Activated CD4-positive, alpha-beta memory T cell treated with anti-CD3 and anti-CD28 coated beads, Interleukin-2, amount 10 ng/mL, durations not matched to agents 7 days and 5 days (primary cell): Measurements from ENCODE around the gene CEBPB. TPM values are rescaled to one million over a fixed set of nuclear protein-coding genes. Genes with fewer than 3 reads are reported as not detected.

Source experiments
- CTCF ChIA-PET: fragments of 350-600 bp; sonication (Branson Sonifier 250); formaldehyde crosslinking; loops from one replicate; lab custom pipeline; 2021; ENCODE audit warnings: antibody characterized with exemption, inconsistent platforms; lab: Charles Lee
- POLR2A ChIA-PET: fragments of 350-600 bp; sonication (Branson Sonifier 250); formaldehyde crosslinking; loops from one replicate; lab custom pipeline; 2021; ENCODE audit warnings: antibody characterized with exemption; lab: Charles Lee
- DNase-seq: peaks from one replicate; pipeline ENCODE4 v3.0.0-alpha.2; 2020
- H3K27ac Mint-ChIP-seq: one replicate; pipeline ENCODE4 v1.8.0; 2021; ENCODE audit warnings: mild to moderate bottlenecking, mixed read lengths
- H3K27me3 Mint-ChIP-seq: one replicate; pipeline ENCODE4 v1.8.0; 2021; ENCODE audit warnings: mixed read lengths
- H3K36me3 Mint-ChIP-seq: one replicate; pipeline ENCODE4 v1.8.0; 2021; ENCODE audit warnings: low read depth, mixed read lengths
- H3K4me1 Mint-ChIP-seq: one replicate; pipeline ENCODE4 v1.8.0; 2021; ENCODE audit warnings: mixed read lengths
- H3K4me3 Mint-ChIP-seq: one replicate; pipeline ENCODE4 v1.8.0; 2021; ENCODE audit warnings: mild to moderate bottlenecking, mixed read lengths
- H3K9me3 Mint-ChIP-seq: one replicate; pipeline ENCODE4 v1.8.0; 2021; ENCODE audit warnings: mixed read lengths
- total RNA-seq, 2 experiments: library from RNA; stranded (reverse); gene quantifications; one replicate each; pipeline ENCODE4 v1.2.3, GENCODE V29; 2021

Gene CEBPB
- total RNA-seq, 2 experiments from 2014 or later: 36.5 to 37.5 TPM

DNA sequence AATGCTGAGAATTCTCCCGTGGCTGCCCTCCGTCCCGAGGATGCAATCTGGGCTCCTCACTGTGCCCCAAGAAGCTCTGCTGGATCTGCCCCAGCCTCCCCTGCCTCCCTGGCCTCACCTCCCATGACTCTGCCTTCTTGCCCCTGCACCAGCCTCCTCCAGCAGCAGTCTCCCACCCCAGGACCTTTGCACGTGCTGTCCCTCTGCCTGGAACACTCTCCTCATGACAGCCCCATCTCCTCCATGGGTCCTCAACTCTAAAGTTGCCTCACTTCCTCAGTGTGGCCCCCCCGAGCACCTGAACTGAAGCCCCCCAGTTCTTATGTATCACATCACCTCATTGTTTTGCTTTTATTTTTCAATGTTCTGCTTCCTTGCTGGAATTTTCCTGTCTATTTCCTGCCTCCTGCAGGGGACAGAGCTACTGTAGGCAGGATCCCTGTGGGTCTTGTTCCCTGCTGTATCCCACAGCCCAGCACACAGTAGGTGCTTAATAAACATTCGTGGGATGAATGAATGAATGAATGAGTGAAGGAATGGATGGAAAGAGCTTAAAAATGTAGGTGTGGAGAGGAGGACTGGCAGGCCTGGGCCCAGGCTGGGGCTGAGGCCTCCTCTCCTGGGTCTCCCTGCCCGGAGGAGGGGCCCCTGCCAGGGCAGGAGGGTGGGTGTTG, 42.2 kb downstream of the CEBPB start:
- Mint-ChIP-seq H3K27ac (no peak overlapping the region), H3K9me3 (no peaks in the 10 kb centered on the region), H3K36me3 (no peaks in the 10 kb centered on the region), H3K27me3 (peaks cover 7% of the 10 kb centered on the region), H3K4me3 (no peak overlapping the region), H3K4me1 (peaks cover 16% of the 10 kb centered on the region)
- no peak for DNase-seq
- ChIA-PET CTCF (no interaction called here), POLR2A (no interaction called here)

DNA sequence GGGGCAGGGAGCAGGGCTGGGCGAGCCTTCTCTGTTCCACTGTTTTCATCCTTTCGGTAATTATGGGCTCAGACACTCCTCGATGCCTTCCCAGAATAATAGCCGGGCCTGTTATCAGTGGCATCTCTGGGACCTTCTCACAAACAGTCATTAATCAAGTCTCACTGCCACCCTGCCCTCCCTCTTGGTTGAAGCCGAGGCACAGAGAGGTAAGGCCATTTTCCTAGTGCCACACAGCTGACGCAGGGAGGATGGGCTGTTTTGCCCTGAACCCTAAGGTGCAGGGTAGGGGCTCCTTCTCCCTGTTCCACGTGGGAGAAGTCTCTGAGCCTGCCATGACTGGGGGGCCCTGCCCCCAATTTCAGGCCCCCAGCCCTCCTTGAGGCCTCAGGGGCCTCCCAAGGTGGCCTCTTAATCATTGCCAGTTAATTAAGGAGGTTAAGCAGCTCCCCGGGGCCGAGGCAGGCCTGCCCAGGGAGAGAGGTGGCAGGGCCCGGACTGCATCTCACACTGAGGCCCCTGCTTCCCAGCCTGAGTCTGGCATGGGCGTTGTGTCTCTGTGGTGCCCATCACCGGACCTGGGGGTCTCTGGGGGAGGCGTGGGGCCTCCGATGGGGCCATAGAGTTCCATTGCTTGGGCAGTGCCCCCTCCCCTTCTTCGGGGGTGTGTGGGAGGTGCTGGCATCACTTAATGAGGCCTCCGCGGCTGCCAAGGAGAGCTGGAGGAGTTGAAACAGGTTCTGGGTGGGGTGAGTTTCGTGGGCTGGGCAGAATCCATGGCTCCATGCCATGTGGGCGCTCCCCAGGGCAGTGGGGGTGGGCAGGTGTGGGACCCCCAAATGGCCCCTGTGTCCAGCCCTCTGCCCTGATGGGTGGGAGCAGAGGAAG, 42.9 kb downstream of the CEBPB start:
- ChIA-PET POLR2A (no interaction called here), CTCF (no interaction called here)
- Mint-ChIP-seq H3K4me3 (no peak overlapping the region), H3K9me3 (no peaks in the 10 kb centered on the region), H3K27me3 (peaks cover 8% of the 10 kb centered on the region), H3K4me1 (peaks cover 15% of the 10 kb centered on the region), H3K27ac (no peak overlapping the region), H3K36me3 (no peaks in the 10 kb centered on the region)
- no peak for DNase-seq

DNA sequence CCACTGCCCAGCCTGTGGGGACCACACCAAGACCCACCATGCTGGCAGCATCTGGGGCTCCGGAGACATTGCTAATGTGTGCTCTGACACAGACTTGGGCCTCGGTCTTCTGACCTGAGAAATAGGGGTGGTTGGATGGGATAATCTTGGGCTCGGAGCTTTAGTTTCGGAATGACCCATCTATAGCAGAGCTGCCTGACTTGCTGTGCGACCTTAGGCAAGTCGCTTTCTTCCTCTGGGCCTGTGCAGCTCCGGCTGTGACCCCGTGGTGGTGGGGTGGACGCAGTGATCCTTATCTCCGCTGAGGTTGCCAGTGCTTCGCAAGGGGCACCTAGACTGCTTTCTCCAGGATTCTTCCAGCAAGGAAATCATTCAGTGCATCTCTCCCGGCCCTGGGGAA, 43.7 kb downstream of the CEBPB start:
- H3K27ac Mint-ChIP-seq: no peak overlapping the region

DNA sequence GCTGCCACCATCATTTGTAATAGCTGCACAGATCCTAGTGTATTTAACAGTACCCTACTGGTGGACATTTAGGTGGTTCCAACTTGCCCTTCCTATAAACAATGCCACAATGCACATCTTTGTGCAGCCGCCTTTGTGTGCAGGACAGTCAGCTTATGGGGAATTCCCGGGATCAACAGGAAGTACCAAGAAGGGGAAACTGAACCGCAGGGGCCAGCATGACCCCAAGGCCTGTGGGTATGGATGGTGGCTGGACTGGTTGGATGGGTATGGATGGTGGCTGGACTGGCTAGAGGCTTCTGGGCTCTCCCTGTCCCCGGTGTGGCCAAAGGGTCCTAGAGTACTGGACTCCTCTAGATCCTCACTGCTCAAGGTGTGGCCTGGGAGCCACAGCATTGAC, 46.7 kb downstream of the CEBPB start:
- ChIA-PET POLR2A (no interaction called here), CTCF (no interaction called here)
- Mint-ChIP-seq H3K27ac (no peak overlapping the region), H3K4me1 (peaks cover 12% of the 10 kb centered on the region), H3K9me3 (no peaks in the 10 kb centered on the region), H3K4me3 (no peak overlapping the region), H3K27me3 (peaks cover 21% of the 10 kb centered on the region), H3K36me3 (no peaks in the 10 kb centered on the region)
- no peak for DNase-seq

More for the DNA sequence above, 43.7 kb downstream of the CEBPB start:
- H3K36me3 Mint-ChIP-seq: no peaks in the 10 kb centered on the region
- peaks cover 10% of the 10 kb centered on the region for H3K27me3 Mint-ChIP-seq
- H3K4me1 Mint-ChIP-seq: peaks cover 12% of the 10 kb centered on the region
- DNase-seq: no peak
- H3K4me3 Mint-ChIP-seq: no peak overlapping the region
- POLR2A ChIA-PET: no interaction called here
- CTCF ChIA-PET: no interaction called here
- H3K9me3 Mint-ChIP-seq: no peaks in the 10 kb centered on the region

DNA sequence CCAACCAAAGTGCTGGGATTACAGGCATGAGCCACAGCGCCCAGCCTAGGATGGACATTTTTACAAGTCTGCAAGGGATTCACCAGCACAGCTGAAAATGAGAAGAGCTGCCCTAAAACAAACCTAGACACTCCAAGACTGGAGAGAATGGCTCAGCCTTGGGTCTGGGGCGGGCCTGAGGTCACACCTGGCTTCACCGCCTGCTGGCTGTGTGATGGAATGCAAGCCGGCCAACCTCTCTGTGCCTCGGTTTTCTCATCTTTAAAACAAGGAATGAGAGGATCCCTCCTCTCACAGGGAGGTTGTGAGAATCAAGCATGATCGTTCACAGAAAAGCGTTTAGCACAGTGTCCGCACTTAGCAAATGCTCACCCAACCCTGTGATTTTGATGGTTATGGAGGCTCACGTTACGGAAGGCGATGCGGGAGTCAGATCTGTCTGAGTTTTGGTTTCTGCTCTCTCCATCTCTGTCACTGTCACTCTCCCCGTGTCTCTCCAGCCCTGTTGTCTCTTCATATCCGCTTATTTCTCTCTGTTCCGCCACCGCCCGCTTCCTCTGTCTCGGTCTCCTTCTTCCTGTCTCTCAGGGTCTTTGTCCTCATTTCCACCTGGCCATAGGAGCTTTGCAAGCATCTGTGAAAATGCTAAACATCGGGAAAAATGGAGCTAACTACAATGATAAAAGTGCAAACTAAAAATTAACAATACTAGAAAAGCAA, 47.6 kb downstream of the CEBPB start:
- Mint-ChIP-seq H3K9me3 (no peaks in the 10 kb centered on the region), H3K27ac (no peak overlapping the region), H3K4me3 (no peak overlapping the region), H3K4me1 (peaks cover 12% of the 10 kb centered on the region), H3K36me3 (no peaks in the 10 kb centered on the region), H3K27me3 (peaks cover 17% of the 10 kb centered on the region)
- ChIA-PET POLR2A (no interaction called here), CTCF (no interaction called here)
- DNase-seq: no peak

DNA sequence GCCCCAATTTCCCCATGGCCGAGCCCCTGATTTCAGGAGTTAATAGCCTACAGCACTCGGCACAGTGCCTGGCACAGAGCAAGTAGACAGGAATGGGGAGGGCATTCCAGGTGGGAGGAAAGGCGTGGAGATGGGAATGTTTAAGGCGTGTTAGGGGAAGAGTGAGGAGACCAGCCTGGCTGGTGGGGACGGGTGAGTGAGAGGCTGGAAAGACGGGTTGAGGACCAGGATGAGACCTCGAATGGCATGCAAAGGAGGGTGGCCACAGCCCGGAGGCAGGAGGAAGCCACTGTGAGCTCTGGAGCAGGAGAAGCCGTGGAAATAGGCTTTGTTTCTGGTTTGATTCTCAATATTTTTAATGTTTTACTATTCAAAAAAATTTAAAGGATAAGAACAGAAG, 49.5 kb downstream of the CEBPB start:
- ChIA-PET POLR2A (no interaction called here), CTCF (no interaction called here)
- H3K27ac Mint-ChIP-seq: no peak overlapping the region
- no peaks in the 10 kb centered on the region for H3K36me3 Mint-ChIP-seq
- peaks cover 11% of the 10 kb centered on the region for H3K4me1 Mint-ChIP-seq
- peaks cover 15% of the 10 kb centered on the region for H3K27me3 Mint-ChIP-seq
- H3K9me3 Mint-ChIP-seq: no peaks in the 10 kb centered on the region
- H3K4me3 Mint-ChIP-seq: no peak overlapping the region
- no peak for DNase-seq

DNA sequence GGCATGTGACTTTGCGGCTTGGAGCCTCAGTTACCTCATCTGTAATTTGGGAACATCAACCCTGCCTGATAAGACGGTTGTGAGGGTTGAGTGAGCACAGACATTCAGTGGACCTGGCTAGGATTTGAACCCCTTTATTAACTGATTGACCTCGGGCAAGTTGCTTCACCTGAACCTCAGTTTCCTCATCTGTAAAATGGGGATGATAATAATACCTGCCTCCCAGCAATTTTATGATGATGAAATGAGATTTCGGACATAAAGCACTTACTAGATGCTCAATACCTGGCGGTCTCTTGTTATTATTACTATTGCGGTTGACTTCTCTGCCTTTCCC, 51.5 kb downstream of the CEBPB start:
- Mint-ChIP-seq H3K9me3 (no peaks in the 10 kb centered on the region), H3K27ac (no peak overlapping the region), H3K36me3 (no peaks in the 10 kb centered on the region), H3K27me3 (peaks cover 14% of the 10 kb centered on the region), H3K4me1 (peaks cover 4% of the 10 kb centered on the region), H3K4me3 (no peak overlapping the region)
- ChIA-PET CTCF (no interaction called here), POLR2A (no interaction called here)
- DNase-seq: no peak

Other genes starting within 250 kb of the CEBPB start
- gene SNAI1, start 207.8 kb upstream of the CEBPB start, total RNA-seq: under 1 TPM; 0.28 to 0.38 TPM
- 100 to 1,000 TPM; 153 to 154 TPM for gene UBE2V1, start 77.7 kb upstream of the CEBPB start, total RNA-seq
- gene PEDS1, start 37.1 kb upstream of the CEBPB start, total RNA-seq: 10 to 100 TPM; 30.3 to 32.3 TPM